Measurements from ENCODE around the gene C11orf86. TPM values are rescaled to one million over a fixed set of nuclear protein-coding genes. Genes with fewer than 3 reads are reported as not detected.
A peak's percentile ranks its signal among the peaks of the same experiment; 100 is the strongest.
"Not testable (repeated sequence)": the region's sequence is repeated elsewhere in the genome, so short reads cannot be mapped to it uniquely, and the experiment has no call there.

The C11orf86 gene
- total RNA-seq, 1 donor: not detected

DNA sequence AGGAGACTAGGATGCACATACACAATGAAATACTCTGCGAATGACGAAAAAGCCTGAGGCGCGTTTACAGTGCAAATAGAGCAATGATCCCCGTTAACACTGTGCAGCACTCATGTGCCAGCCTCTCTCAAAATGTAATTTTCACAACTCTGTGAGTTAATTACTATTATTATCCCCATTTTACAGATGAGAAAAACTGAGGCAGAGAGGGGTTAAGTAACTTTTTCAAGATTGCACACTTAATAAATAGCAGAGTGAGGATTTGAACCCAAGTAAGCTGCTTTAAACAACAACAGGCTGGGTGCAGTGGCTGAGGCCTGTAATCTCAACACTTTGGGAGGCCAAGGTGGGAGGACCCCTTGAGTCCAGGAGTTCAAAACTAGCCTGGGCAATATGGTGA lies 26.2 kb downstream of the C11orf86 start:
- H3K4me3 ChIP-seq (ENCODE audit: low read depth, low read length): no peak overlapping the region
- DNase-seq (ENCODE audit: low read depth): no peak
- TF ChIP-seq, protein P1, sequence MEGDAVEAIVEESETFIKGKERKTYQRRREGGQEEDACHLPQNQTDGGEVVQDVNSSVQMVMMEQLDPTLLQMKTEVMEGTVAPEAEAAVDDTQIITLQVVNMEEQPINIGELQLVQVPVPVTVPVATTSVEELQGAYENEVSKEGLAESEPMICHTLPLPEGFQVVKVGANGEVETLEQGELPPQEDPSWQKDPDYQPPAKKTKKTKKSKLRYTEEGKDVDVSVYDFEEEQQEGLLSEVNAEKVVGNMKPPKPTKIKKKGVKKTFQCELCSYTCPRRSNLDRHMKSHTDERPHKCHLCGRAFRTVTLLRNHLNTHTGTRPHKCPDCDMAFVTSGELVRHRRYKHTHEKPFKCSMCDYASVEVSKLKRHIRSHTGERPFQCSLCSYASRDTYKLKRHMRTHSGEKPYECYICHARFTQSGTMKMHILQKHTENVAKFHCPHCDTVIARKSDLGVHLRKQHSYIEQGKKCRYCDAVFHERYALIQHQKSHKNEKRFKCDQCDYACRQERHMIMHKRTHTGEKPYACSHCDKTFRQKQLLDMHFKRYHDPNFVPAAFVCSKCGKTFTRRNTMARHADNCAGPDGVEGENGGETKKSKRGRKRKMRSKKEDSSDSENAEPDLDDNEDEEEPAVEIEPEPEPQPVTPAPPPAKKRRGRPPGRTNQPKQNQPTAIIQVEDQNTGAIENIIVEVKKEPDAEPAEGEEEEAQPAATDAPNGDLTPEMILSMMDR (IDR thresholded peaks at IDR 0.05; ENCODE audit: insufficient read depth, low read length): no peak

DNA sequence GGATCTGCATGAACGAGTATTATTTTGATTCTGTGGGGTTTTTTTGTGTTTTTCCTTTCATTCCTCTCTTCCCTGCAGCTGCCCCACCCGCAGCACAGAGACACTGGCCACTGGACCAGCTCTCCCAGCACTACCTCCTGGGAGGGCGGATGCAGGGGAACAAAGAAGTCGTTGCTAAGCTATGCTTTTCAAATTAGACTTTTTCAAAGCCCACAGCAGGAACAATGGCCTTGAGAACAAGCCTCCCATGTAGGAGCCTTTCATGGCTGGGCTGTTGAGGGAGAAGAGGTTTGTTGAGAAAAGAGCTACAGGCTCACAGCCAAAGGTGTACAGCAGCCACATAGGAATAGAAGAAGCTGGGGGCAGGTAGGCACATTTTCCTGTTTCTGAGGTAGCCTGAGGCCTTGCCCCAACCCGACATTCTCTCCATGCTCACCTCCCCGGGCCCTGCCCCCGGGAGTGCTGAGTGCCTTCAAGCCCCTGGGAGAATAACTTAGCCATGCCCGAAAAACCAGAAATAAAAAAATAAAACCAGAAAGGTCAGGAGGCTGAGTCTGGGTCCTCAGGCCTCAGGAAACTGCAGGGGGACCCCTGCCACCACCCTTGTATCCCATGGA lies 27.3 kb downstream of the C11orf86 start:
- TF ChIP-seq, protein P1 (IDR thresholded peaks at IDR 0.05; ENCODE audit: insufficient read depth, low read length): no peak
- DNase-seq (ENCODE audit: low read depth): no peak
- H3K4me3 ChIP-seq (ENCODE audit: low read depth, low read length): no peak overlapping the region

DNA sequence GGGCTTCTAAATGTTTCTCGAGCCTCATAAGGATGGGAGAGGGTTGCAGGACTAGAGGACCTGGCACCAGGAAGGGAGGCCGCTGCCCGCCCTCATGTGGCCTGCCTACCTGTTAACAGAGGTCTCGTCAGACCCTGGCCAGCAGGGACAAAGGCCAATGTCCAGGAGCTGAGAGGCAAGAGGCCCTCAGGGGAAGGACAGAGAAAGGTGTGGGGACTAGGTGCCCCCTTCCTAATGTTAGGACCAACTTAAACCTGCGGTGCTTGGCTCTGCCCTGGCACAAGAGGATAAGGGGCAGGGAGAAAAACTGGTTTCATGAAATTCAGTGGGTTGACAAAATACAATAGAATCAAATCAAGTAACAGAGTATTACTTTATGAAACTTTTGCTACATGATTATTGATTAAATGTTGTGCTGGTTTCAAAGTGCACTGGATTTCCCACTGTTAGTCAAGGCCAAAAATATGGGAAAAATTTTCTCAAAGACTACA lies 27.9 kb downstream of the C11orf86 start:
- H3K4me3 ChIP-seq (ENCODE audit: low read depth, low read length): no peak overlapping the region
- TF ChIP-seq, protein P1 (IDR thresholded peaks at IDR 0.05; ENCODE audit: insufficient read depth, low read length): no peak
- no peak for DNase-seq (ENCODE audit: low read depth)

DNA sequence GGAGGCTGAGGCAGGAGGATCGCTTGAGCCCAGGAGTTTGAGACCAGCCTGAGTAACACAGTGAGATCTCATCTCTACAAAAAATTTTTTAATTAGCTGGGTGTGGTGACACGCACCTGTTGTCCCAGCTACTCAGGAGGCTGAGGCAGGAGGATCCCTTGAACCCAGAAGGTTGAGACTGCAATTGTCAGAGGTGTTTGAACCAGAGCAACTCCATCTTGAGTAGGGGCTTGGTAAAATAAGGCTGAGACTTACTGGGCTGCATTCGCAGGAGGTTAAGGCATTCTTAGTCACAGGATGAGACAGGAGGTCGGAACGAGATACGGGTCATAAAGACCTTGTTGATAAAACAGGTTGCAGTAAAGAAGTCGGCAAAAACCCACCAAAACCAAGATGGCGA lies 30.1 kb downstream of the C11orf86 start:
- not testable (repeated sequence) for H3K4me3 ChIP-seq (ENCODE audit: low read depth, low read length); DNase-seq (ENCODE audit: low read depth)

DNA sequence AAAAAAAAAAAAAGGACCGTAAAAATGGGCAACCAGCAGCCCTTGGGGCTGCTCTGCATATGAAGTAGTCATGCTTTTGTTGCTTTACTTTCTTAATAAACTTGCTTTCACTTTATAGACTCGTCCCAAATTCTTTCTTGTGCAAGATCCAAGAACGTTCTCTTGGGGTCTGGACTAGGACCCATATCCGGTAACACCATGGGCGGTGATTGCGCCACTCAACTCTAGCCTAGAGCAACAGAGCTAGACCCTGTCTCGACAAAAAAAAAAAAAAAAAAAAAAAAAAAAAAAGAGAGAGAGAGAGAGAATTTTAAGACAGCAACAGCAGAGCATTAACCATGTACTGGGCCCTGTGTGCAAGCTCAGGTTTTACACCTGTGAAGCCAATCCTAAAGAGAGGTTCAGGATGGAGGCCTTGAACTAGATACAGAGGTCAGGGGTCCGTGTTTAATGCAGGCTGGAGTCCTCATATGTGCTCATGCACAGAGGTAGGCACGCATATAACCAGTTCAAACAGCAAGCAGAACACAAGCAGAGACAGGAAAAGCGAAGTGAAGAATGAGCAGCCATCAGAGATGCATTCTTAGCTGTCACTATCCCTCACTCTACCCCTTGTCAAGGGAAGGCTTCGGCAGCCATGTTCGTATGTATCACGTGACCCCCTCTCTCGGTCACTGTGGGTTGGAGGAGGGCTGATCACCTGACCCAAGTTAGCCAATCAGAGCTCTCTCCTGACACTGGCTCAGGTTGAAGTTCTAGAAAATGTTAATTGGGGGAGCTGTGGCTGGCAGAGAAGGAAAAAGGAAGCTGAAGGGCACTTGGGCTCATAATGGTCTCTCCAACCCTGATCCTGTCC lies 31.2 kb downstream of the C11orf86 start:
- TF ChIP-seq, protein P1 (IDR thresholded peaks at IDR 0.05; ENCODE audit: insufficient read depth, low read length): no peak
- peak; percentile 17 for DNase-seq (ENCODE audit: low read depth)
- no peak overlapping the region for H3K4me3 ChIP-seq (ENCODE audit: low read depth, low read length)

DNA sequence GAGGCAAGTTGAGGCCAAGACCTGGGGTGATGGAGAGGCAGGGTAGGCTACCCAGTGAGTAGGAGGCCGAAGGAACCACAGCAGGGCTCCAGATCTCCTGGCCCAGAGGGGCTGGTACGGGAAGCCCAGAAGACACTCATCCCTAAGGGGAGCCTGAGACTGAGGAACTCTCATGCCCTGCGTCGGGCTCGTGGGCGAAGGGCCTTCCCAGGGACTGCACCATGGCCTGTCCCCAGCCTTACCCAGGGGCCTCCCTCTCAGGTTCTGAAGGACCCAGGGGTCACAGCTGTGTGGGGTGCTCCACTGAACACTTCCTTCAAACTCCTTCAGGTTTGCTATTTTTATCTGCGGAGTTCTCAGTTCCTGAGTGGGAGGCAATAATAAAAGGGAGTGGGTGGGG lies 32.0 kb downstream of the C11orf86 start:
- DNase-seq (ENCODE audit: low read depth): no peak
- no peak overlapping the region for H3K4me3 ChIP-seq (ENCODE audit: low read depth, low read length)
- TF ChIP-seq, protein P1 (IDR thresholded peaks at IDR 0.05; ENCODE audit: insufficient read depth, low read length): no peak

DNA sequence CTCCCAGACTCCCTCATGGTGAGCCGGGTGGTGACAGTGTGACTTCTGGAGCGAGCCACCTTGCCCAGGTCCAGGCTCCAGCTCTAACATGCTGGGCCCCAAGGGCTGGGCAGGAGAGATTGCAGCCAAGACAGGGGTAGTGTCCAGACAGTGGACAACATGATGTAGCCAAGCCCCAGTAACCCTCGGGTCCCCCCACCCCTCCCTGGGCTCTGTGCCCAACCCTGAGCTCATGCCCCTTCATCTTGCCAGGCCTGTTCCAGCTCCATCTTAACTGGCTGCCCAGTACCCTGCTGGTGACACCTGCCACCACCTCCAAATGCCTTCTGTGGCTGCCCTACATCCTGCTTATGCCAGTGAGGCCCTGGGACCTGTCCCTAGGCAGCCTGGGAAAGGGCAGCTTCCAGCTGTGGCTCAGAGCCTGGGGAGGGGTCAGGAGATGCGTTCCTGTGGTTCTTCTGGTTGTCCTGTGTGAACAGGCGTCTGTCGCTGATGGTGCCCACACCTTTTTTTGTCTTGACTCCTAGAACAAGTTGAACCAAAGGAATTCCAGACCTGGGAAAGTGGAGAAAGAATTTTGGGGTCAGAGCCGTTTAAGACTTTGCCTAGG lies 35.3 kb downstream of the C11orf86 start:
- DNase-seq (ENCODE audit: low read depth): no peak
- TF ChIP-seq, protein P1 (IDR thresholded peaks at IDR 0.05; ENCODE audit: insufficient read depth, low read length): no peak
- no peak overlapping the region for H3K4me3 ChIP-seq (ENCODE audit: low read depth, low read length)
